GM18502 (cell line): ENCODE measurements around the gene MYOM3.
"Not testable (repeated sequence)": the region's sequence is repeated elsewhere in the genome, so short reads cannot be mapped to it uniquely, and the experiment has no call there.

Source experiments
- ATAC-seq: cut with Tn5 transposase; IDR thresholded peaks from one replicate; pipeline ENCODE4 v1.9.1; 2021; ENCODE audit warnings: mild to moderate bottlenecking; ENCODE audit not compliant: unreplicated experiment, poor library complexity

MYOM3 gene

GRCh38 chr1:24008574-24009184, 103.3 kb downstream of the MYOM3 start:
- ATAC-seq = not testable (repeated sequence)

- no peak for ATAC-seq
Measured at GRCh38 chr1:24007079-24007478, 104.9 kb downstream of the MYOM3 start.
